SH-SY5Y (cell line): ENCODE measurements around the gene GSN.

ENCODE experiments used
- GATA2 ChIP-seq: IDR thresholded peaks from 2 replicates; pipeline ENCODE4 v1.6.1; 2011; ENCODE audit warnings: mild to moderate bottlenecking, low read depth, low read length
- GATA3 ChIP-seq: IDR thresholded peaks from 2 replicates; pipeline ENCODE4 v1.6.1; 2011; ENCODE audit warnings: low read depth, mild to moderate bottlenecking, low read length, moderate library complexity

GRCh38 chr9:121365564-121365963 is 97.6 kb downstream of the GSN start:
- TF ChIP-seq GATA2, result no peak
- no peak for TF ChIP-seq GATA3
